HL-60 (cell line): Measurements from ENCODE around the gene GPR183.

Source experiments
- DNase-seq, 2 experiments: peaks; one replicate each; pipeline ENCODE4 v3.0.0-alpha.2; 2010 to 2020; ENCODE audit warnings: low read depth in 1 of 2, low spot score in 1 of 2
- H3K27ac ChIP-seq: fragments of 250-450 bp; sonication (Bioruptor Pico); replicated peaks from 2 replicates; pipeline ENCODE4 v1.5.1; 2020; ENCODE audit warnings: mild to moderate bottlenecking, moderate library complexity
- H3K27me3 ChIP-seq: fragments of 250-450 bp; sonication (Bioruptor Pico); 2 replicates; pipeline ENCODE4 v1.5.1; 2021; ENCODE audit warnings: mild to moderate bottlenecking, moderate library complexity; ENCODE audit not compliant: insufficient read depth, poor library complexity, severe bottlenecking
- H3K4me3 ChIP-seq: replicated peaks from 2 replicates; pipeline ENCODE4 v1.5.1; 2011; ENCODE audit warnings: mild to moderate bottlenecking, control low read depth, low read length; ENCODE audit not compliant: insufficient read depth
- CTCF ChIP-seq: IDR thresholded peaks from one replicate; pipeline ENCODE4 v1.5.1; 2011; ENCODE audit warnings: low read length, control low read depth, inconsistent platforms; ENCODE audit not compliant: insufficient read depth
- GABPA ChIP-seq: IDR thresholded peaks from 2 replicates; pipeline ENCODE4 v1.6.1; 2012; ENCODE audit warnings: low read depth
- POLR2AphosphoS5 ChIP-seq: IDR thresholded peaks from 2 replicates; pipeline ENCODE4 v1.6.1; 2012; ENCODE audit warnings: low read depth
- REST ChIP-seq: IDR thresholded peaks from 2 replicates; pipeline ENCODE4 v1.6.1; 2012; ENCODE audit warnings: low read depth; ENCODE audit not compliant: insufficient replicate concordance
- SPI1 ChIP-seq: IDR thresholded peaks from 2 replicates; pipeline ENCODE4 v1.6.1; 2012; ENCODE audit warnings: low read depth, mild to moderate bottlenecking, borderline replicate concordance

Gene GPR183

GRCh38 chr13:99255271-99255670 lies 51.9 kb downstream of the GPR183 start:
- Histone ChIP-seq H3K27ac (no peak overlapping the region), H3K27me3 (no peaks in the 10 kb centered on the region), H3K4me3 (no peak overlapping the region)
- no peak for DNase-seq
- TF ChIP-seq POLR2AphosphoS5: no peak
- no peak for TF ChIP-seq GABPA
- no peak for TF ChIP-seq REST
- TF ChIP-seq SPI1: no peak
- TF ChIP-seq CTCF: no peak

GRCh38 chr13:99254830-99255229 lies 52.4 kb downstream of the GPR183 start:
- Histone ChIP-seq H3K27me3 (no peaks in the 10 kb centered on the region), H3K4me3 (no peak overlapping the region), H3K27ac (no peak overlapping the region)
- DNase-seq: no peak
- TF ChIP-seq SPI1 (no peak), CTCF (no peak), REST (no peak), GABPA (no peak), POLR2AphosphoS5 (no peak)

- Histone ChIP-seq H3K27me3 (no peaks in the 10 kb centered on the region), H3K27ac (no peak overlapping the region), H3K4me3 (no peak overlapping the region)
- DNase-seq: no peak
- TF ChIP-seq POLR2AphosphoS5 (no peak), SPI1 (no peak), GABPA (no peak), CTCF (no peak), REST (no peak)
Measured at GRCh38 chr13:99251921-99252320, 55.3 kb downstream of the GPR183 start.
